ENCODE results near the gene CDH20.

CDH20 gene

GRCh38 chr18:61575419-61575818 is 242.2 kb downstream of the CDH20 start:
- no peak for DNase-seq

DNA sequence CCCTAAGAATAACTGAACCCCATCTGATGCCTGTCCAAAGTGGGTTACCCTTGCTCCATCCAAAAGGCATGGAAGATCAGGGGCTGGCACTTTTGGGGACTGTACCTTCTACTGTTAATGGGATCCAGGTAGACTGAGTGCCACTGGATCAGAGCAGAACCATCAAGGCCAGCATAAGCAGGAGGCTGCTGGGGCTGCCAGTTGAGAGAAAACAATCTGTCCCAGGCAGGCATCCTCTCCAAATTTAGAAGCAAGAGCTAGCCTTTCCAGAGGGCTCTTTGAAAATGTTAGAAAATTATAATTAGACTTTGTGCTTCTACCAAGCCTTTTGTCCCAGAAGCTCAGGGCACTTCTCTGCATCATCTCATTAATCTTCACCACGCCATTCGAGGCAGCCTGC is 245.6 kb downstream of the CDH20 start:
- DNase-seq: peak in 2 of 14 donors; percentile 2 to 83

DNA sequence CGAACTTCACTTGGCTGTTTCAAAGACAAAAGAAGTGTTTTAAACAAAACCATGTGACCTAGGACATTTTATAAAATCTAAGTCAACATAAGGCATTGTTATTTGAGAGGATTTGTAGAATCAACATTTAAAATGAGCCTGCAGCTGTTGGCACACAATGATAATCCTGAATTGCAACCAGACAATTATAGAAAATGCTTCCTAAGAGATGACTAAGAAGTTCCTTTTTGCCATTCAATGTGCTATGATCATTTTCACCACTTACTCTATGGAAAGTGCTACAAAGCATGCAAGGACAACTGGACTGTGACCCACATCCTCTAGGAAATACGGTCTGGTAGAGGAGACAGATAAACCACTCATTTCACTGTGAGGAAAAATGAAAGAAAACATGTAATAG is 246.4 kb downstream of the CDH20 start:
- no peak for DNase-seq

DNA sequence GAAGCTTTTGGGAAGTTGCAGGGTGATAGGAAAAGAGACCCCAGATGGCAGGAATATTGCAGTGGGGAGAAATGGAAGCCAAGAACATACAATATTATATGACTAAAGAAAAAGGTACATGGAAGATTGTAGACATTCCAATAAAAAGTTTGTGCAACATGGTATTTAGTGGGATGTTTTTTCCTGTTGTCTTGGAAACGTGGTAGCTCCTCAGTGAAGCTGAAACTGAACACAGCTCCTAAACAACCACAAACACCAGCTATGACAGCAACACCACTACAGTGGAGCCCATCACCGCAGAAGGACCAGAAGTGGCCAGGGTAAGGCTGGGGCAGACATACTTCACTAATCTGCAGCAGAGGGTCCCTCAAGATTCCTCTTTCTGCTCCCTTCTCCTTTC is 246.8 kb downstream of the CDH20 start:
- no peak for DNase-seq

DNA sequence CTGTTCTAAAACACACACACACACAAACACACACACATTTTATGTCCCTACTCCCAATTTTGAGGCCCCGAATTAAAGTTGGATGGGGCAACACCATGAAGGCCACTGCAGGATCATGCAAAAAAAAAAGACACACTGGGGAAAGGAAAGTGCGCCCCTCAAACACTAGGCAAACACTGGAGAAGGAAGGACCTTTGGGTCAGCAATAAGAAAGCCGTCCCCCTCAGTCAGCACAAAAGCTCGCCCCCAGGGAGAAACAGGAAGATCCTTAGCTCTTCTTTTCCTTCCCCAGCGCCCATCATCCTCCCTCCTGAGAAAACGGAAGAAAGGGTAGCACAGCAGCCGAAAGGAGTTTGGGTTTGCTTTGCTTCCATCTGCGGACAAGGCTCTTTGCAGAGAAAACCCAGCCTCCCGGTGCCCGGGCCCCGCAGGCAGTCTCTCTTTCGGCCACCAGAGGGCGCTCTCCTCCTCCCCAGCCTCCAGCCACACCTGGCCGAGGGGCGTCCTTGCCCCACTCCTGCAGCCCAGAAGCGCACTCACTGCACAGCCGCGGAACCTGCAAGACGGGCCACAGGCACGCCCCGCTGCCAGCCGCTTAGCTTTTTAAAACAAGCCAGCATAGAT is 248.5 kb downstream of the CDH20 start:
- peak in 13 of 14 donors; percentile 5 to 75 (median 55) for DNase-seq

- no peak for DNase-seq
These were observed 249.0 kb downstream of the CDH20 start for GRCh38 chr18:61582202-61582710.

DNA sequence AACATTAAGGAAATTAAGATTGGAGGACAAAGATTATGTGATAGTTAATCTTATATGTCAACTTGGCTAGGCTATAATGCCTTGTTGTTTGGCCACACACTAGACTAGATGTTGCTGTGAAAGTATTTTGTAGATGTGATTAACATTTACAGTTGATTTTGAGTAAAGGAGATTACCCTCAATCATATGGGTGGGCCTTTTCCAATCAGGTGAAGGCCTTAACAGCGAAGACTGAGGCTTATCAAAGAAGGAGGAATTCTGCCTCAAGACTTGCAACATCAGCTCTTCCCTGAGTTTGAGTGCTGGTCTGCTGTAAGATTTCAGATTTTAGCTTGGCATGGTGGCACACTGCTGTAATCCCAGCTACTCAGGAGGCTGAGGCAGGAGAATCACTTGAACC is 250.3 kb downstream of the CDH20 start:
- DNase-seq: no peak

- no peak for DNase-seq
These were observed 254.6 kb downstream of the CDH20 start for GRCh38 chr18:61587865-61588264.

DNA sequence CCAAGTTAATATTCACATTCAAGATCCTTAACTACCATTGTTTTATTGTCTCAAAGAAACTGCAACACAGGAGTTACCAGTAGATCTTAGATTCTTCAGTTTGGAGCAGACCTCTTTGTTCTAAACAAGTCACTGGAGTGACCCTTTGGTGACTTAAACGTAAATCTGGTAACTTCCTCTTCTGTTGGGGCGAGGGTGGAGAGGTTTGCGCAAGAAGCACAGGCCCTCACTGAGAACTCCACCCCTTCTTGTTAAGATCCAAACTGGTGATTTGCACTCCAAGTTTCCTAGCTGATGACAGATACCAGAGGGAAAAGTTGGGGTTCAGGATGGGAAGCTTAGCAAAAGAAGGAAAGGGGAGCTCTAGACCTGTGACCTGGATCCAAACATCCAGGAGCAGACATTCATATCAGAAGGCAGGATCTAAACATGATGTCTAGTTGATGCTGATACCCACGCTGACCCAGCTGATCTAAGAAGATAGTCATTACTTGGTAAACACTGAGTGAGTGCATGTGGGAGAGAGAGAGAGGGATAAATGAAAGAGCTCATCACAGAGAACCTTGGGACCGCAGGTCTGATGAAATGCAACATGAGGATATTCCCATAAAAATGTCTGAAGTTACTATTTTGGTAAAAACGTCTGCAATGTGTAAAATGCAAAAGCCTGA is 256.0 kb downstream of the CDH20 start:
- DNase-seq: no peak

- DNase-seq: no peak
These were observed 256.5 kb downstream of the CDH20 start for GRCh38 chr18:61589724-61590065.

- DNase-seq: no peak
These were observed 258.0 kb downstream of the CDH20 start for GRCh38 chr18:61591253-61591652.

DNA sequence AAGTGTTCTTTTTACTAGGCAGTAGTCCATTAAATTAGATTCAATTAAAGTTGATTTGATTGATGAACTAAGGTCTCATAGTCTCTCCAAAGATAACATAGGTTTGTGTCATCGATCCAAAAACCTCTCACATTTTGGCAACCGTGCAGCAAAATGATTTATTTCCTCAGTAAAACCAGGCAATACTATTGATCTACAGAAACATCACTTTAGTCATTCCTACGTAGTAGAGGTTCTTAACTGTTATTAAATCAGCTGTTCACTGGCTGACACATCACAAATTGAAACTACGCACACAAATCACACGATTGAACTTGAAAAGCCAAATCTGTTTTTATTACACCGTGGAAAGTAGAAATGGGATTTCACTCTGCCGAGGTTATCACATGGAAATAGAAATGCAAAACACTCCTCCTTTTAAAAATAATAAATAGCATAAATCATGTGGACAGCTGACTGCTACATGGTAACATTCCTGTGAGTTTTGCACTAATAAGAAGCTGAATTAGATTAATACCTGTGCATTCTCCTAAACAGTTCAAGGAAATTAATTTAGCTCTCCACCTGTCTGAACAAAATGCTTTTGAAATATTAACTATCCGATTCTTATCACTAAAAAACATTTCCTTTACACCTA is 262.5 kb downstream of the CDH20 start:
- no peak for DNase-seq

DNA sequence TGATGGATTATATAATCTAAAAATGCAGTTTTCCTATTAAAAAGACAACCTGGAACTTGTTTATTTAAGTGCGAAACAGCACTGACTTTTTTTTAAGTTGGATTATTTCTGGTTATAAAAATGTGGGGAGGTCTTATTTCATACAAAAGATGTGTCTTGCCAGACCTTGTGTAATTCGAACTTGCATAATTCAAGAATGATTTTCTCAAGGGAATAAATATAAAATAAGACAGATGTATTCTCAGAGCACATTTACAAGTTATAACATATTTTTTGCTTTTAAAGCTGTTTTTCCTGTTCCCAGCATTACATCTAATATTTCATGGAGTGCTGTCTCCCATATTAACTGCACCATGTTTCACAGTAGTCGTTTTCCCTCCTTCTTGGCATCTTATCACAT is 263.1 kb downstream of the CDH20 start:
- DNase-seq: no peak

- no peak for DNase-seq
These were observed 264.1 kb downstream of the CDH20 start for GRCh38 chr18:61597316-61597715.

DNA sequence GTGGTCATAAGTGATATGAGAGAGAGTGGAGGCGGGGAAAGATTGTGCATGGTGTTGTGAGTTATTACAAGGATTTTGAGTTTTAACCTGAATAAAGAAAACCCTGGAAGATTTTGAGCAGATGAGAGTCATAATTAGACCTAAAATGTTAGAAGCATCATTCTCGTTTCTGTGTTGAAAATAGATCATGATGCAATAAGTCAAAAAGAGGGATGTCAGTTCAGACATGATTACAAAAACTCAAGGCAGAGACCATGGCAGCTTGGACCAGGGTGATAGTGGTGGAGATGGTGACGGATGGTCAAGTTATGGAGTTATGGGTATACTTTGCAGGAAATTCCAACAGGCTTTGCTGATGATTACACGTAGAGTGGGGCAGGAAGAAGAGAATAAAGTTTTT is 267.2 kb downstream of the CDH20 start:
- no peak for DNase-seq

GRCh38 chr18:61602836-61603235 is 269.6 kb downstream of the CDH20 start:
- DNase-seq: no peak

Data from C1 segment of cervical spinal cord (tissue), 14 donors.